Gastroesophageal sphincter (tissue), 4 donors: Measurements from ENCODE around the gene PNMA8B. TPM values are rescaled to one million over a fixed set of nuclear protein-coding genes. Genes with fewer than 3 reads are reported as not detected.

Experiments
- ATAC-seq: fragments of 150-250 bp; one replicate; pipeline ENCODE4 v1.9.1; 2016; ENCODE audit warnings: mild to moderate bottlenecking, moderate library complexity
- H3K27ac ChIP-seq, 4 donors: fragments of 200-600 bp; sonication (generic) in 3 of 4; 1 replicate in 3 of 4; 2 replicates in 1 of 4; pipeline ENCODE4 v1.5.1; 2016 to 2019
- H3K27me3 ChIP-seq: fragments of 200-600 bp; sonication (generic); one replicate; pipeline ENCODE4 v1.5.1; 2019
- H3K36me3 ChIP-seq, 2 donors: fragments of 200-600 bp; sonication (generic); one replicate each; pipeline ENCODE4 v1.5.1; 2019; ENCODE audit warnings: control low read depth in 1 of 2
- H3K4me1 ChIP-seq, 3 donors: fragments of 200-600 bp; sonication (generic); 1 replicate in 2 of 3; 2 replicates in 1 of 3; pipeline ENCODE4 v1.5.1; 2016 to 2019; ENCODE audit warnings: control low read depth in 2 of 3
- H3K4me3 ChIP-seq, 2 donors: fragments of 200-600 bp; sonication (generic); one replicate each; pipeline ENCODE4 v1.5.1; 2019; ENCODE audit warnings: mild to moderate bottlenecking in 1 of 2, moderate library complexity in 1 of 2
- H3K9me3 ChIP-seq, 3 donors: fragments of 200-600 bp; sonication (generic); one replicate each; pipeline ENCODE4 v1.5.1; 2017 to 2019; ENCODE audit warnings: control low read depth in 2 of 3
- CTCF ChIP-seq, 4 experiments: fragments of 200-600 bp in 2 of 4; fragments of 450-650 bp in 2 of 4; sonication (generic) in 1 of 4; IDR thresholded peaks; one replicate each; pipeline ENCODE4 v1.5.1; 2017 to 2019; ENCODE audit warnings: antibody characterized with exemption in 4 of 4, mild to moderate bottlenecking in 2 of 4, moderate library complexity in 2 of 4
- EP300 ChIP-seq: sonication (generic); formaldehyde crosslinking; IDR thresholded peaks from one replicate; pipeline ENCODE4 v1.6.1; 2017; ENCODE audit warnings: antibody characterized with exemption, mild to moderate bottlenecking
- POLR2A ChIP-seq, 2 donors: fragments of 450-650 bp; IDR thresholded peaks; one replicate each; pipeline ENCODE4 v1.6.1; 2017; ENCODE audit warnings: antibody characterized with exemption in 2 of 2, mild to moderate bottlenecking in 2 of 2, moderate library complexity in 1 of 2
- POLR2AphosphoS5 ChIP-seq: sonication (generic); formaldehyde crosslinking; IDR thresholded peaks from one replicate; pipeline ENCODE4 v1.6.1; 2017; ENCODE audit warnings: antibody characterized with exemption
- WGBS, 2 donors: methylation state at CpG; one replicate each; pipeline ENCODE4 v1.1.5; 2018; ENCODE audit warnings: low coverage in 1 of 2; 5-methylcytosine and 5-hydroxymethylcytosine counted together
- total RNA-seq, 4 donors: library from RNA; depleted of rRNA; stranded (reverse); fragments of >200 nt; gene quantifications; one replicate each; pipeline ENCODE4 v1.1.0, GENCODE V29; 2016

PNMA8B gene
- total RNA-seq, 4 donors from 2014 or later: 1.2 to 3.4 (median 1.6) TPM

GRCh38 chr19:46482631-46483030, 13.0 kb downstream of the PNMA8B start:
- no peaks in the 10 kb centered on the region for H3K9me3 ChIP-seq
- H3K36me3 ChIP-seq: no peaks in the 10 kb centered on the region
- H3K4me1 ChIP-seq: peaks cover 0 to 26% (median 5%) of the 10 kb centered on the region in 3 donors
- H3K27me3 ChIP-seq: peaks cover 25% of the 10 kb centered on the region
- no peak for TF ChIP-seq CTCF (IDR thresholded peaks at IDR 0.05)
- TF ChIP-seq POLR2AphosphoS5: no peak
- ATAC-seq: no peak
- H3K4me3 ChIP-seq: no peak overlapping the region
- WGBS, 2 donors: 40 to 43% methylated on average over 1 to 2 of the region's 3 CpGs
- H3K27ac ChIP-seq: no peak overlapping the region

DNA sequence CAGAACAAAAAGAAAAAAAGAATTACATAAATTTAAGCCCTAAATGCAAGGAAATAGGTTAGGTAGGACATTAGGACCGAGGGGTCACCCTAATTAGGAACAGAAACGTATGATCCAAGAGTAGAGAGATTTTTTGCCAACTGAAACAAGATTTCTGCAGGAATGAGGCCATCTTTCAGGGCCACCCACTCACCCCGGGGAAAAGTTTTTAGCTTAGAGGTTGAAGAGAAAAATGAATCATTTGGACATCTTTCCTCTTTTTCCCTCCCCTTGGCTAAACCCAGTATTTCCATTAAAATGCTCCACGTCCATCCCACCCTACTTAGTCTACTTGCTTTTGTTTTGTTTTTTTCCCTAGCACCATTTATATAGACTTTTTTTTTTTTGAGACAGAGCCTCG, 13.7 kb downstream of the PNMA8B start:
- Histone ChIP-seq H3K9me3 (no peaks in the 10 kb centered on the region), H3K36me3 (no peaks in the 10 kb centered on the region), H3K4me3 (no peak overlapping the region), H3K27ac (peak overlapping the region in 2 of 4 donors; percentile 72 to 76), H3K4me1 (peaks cover 0 to 19% (median 0%) of the 10 kb centered on the region in 3 donors), H3K27me3 (peaks cover 24% of the 10 kb centered on the region)
- WGBS, 2 donors: 25 to 42% methylated on average over 4 to 5 of the region's 5 CpGs
- peak; percentile 40 for ATAC-seq
- TF ChIP-seq CTCF (IDR thresholded peaks at IDR 0.05) (no peak), POLR2AphosphoS5 (no peak), EP300 (no peak), POLR2A (IDR thresholded peaks at IDR 0.05) (no peak)

DNA sequence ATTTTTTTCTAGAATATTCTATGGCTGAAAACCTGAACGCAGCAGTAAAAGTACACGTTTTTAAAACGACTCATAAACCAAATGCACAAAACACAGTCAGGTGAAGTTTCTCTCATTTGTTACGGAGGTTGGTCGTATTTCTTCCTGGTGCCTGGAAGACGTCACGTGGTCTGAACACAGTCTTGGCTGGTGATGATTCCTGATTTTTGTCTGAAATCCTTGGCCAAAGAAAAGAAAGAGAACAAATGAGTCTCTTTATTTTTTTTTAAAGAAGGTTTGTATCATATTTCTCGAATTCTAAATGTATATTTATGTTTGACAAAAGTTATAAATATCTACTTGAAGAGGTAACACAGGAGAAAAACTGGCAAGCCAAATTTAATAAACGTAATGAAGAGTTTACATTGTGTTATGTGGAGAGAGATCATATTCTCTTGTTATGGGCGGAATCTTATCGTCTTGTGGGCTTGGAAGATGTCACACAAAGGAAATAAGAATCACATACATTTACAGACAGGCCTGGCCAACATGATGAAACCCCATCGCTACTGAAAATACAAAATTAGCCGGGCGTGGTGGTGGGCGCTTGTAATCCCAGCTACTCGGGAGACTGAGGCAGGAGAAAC, 14.3 kb downstream of the PNMA8B start:
- peak overlapping the region in 3 of 4 donors; percentile 67 to 76 (median 72) for H3K27ac ChIP-seq
- no peak overlapping the region for H3K4me3 ChIP-seq
- ATAC-seq: peak; percentile 53
- no peaks in the 10 kb centered on the region for H3K36me3 ChIP-seq
- H3K4me1 ChIP-seq: peaks cover 0 to 19% (median 0%) of the 10 kb centered on the region in 3 donors
- TF ChIP-seq CTCF (IDR thresholded peaks at IDR 0.05) (no peak), POLR2AphosphoS5 (no peak), POLR2A (IDR thresholded peaks at IDR 0.05) (no peak), EP300 (no peak)
- 26 to 30% methylated on average over 13 to 16 of the region's 16 CpGs for WGBS, 2 donors
- peaks cover 22% of the 10 kb centered on the region for H3K27me3 ChIP-seq
- no peaks in the 10 kb centered on the region for H3K9me3 ChIP-seq

DNA sequence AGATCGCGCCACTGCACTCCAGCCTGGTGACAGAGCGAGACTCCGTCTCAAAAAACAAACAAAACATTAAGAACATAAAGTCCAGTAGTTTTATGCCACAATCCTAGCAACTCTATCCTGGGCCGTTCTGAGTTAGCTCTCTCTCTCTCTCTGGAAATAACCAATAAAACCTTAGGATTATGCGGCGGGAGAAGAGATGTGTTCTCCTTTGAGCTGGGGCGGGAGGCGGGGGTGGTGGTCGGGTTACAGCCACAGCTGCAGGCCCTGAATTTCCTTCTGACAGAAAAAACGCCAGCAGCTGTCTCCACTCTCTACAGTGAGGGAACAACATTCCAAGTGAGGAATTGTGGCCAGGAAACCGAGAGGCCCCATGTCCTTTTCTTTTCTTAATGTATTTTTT, 15.3 kb downstream of the PNMA8B start:
- 17 to 36% methylated on average over 1 to 10 of the region's 12 CpGs for WGBS, 2 donors
- H3K27me3 ChIP-seq: peaks cover 25% of the 10 kb centered on the region
- H3K27ac ChIP-seq: peak overlapping the region in 3 of 4 donors; percentile 67 to 76 (median 72)
- no peak overlapping the region for H3K4me3 ChIP-seq
- ATAC-seq: peak; percentile 82
- no peaks in the 10 kb centered on the region for H3K9me3 ChIP-seq
- TF ChIP-seq POLR2A (IDR thresholded peaks at IDR 0.05) (no peak), POLR2AphosphoS5 (no peak), CTCF (IDR thresholded peaks at IDR 0.05) (no peak), EP300 (no peak)
- H3K4me1 ChIP-seq: peaks cover 0 to 19% (median 0%) of the 10 kb centered on the region in 3 donors
- H3K36me3 ChIP-seq: no peaks in the 10 kb centered on the region

GRCh38 chr19:46478356-46478986, 17.2 kb downstream of the PNMA8B start:
- 63 to 67% methylated on average over 3 to 4 of the region's 4 CpGs for WGBS, 2 donors
- no peak overlapping the region for H3K27ac ChIP-seq
- no peak for TF ChIP-seq POLR2AphosphoS5
- no peak for TF ChIP-seq POLR2A (IDR thresholded peaks at IDR 0.05)
- no peak for TF ChIP-seq CTCF (IDR thresholded peaks at IDR 0.05)
- no peak for TF ChIP-seq EP300

More at GRCh38 chr19:46478356-46478986, 17.2 kb downstream of the PNMA8B start:
- ATAC-seq: no peak
- Histone ChIP-seq H3K9me3 (no peaks in the 10 kb centered on the region), H3K4me1 (peaks cover 0 to 19% (median 0%) of the 10 kb centered on the region in 3 donors), H3K36me3 (no peaks in the 10 kb centered on the region), H3K27me3 (peaks cover 38% of the 10 kb centered on the region), H3K4me3 (no peak overlapping the region)
